GM12878 (cell line): Measurements from ENCODE around the gene CD2AP. TPM values are rescaled to one million over a fixed set of nuclear protein-coding genes. Genes with fewer than 3 reads are reported as not detected.

Experiments used
- CEBPB ChIP-seq, 2 experiments: fragments of 150-350 bp in 1 of 2; IDR thresholded peaks; 2 replicates each; pipeline ENCODE4 v1.6.1; 2012 to 2014; ENCODE audit warnings: low read depth in 2 of 2, low read length in 2 of 2, borderline replicate concordance in 1 of 2, inconsistent platforms in 1 of 2
- CREM ChIP-seq: IDR thresholded peaks from 2 replicates; pipeline ENCODE4 v1.6.1; 2014; ENCODE audit warnings: antibody characterized with exemption, low read depth
- FOXM1 ChIP-seq: IDR thresholded peaks from 2 replicates; pipeline ENCODE4 v1.6.1; 2012; ENCODE audit warnings: low read depth, mild to moderate bottlenecking, inconsistent platforms, low read length, moderate library complexity
- KAT2A ChIP-seq: conservative IDR thresholded peaks from 2 replicates; pipeline ENCODE4 v1.6.1; 2011; ENCODE audit warnings: low read depth, low read length; ENCODE audit not compliant: control insufficient read depth
- MYC ChIP-seq: IDR thresholded peaks from 2 replicates; pipeline ENCODE4 v1.6.1; 2011; ENCODE audit warnings: mild to moderate bottlenecking, low read length, moderate library complexity, inconsistent platforms; ENCODE audit not compliant: insufficient read depth, insufficient replicate concordance, insufficient read length, severe bottlenecking
- NFIC ChIP-seq: IDR thresholded peaks from 2 replicates; pipeline ENCODE4 v1.6.1; 2012; ENCODE audit warnings: low read depth, mild to moderate bottlenecking, inconsistent platforms, low read length, moderate library complexity
- NR2F1 ChIP-seq: fragments of 450-650 bp; conservative IDR thresholded peaks from 2 replicates; pipeline ENCODE4 v1.6.1; 2017; ENCODE audit warnings: mild to moderate bottlenecking
- RAD21 ChIP-seq: IDR thresholded peaks from 2 replicates; pipeline ENCODE4 v1.6.1; 2011; ENCODE audit warnings: mild to moderate bottlenecking, low read depth, low read length, moderate library complexity; ENCODE audit not compliant: insufficient read depth
- SP1 ChIP-seq: IDR thresholded peaks from one replicate; pipeline ENCODE4 v1.6.1; 2011; ENCODE audit warnings: low read depth, low read length
- YY1 ChIP-seq: IDR thresholded peaks from 2 replicates; pipeline ENCODE4 v1.6.1; 2011; ENCODE audit warnings: low read depth, mild to moderate bottlenecking, low read length
- polyA plus RNA-seq, 11 experiments: library from polyadenylated mRNA; depleted of rRNA in 4 of 11; unstranded in 6 of 11; stranded (reverse) in 5 of 11; fragments of >200 nt; fragmentation: Nextera tagmentation in 4 of 11; fragmentation: Illumina TruSeq in 1 of 11; extraction: Ambion mirVana in 4 of 11; extraction: Trizol in 1 of 11; gene quantifications; 1 replicate in 1 of 11; 2 replicates in 10 of 11; pipeline versions ENCODE4 v1.2.1 to v1.2.3, GENCODE V29; 2011 to 2016; ENCODE audit warnings: inconsistent platforms in 2 of 11, missing spikeins in 2 of 11, low read depth in 1 of 11
- total RNA-seq, 4 experiments: library from RNA; depleted of rRNA in 3 of 4; stranded (reverse); fragments of >200 nt in 3 of 4; fragmentation: Illumina TruSeq in 1 of 4; extraction: Trizol in 1 of 4; gene quantifications; 2 replicates each; pipeline versions ENCODE4 v1.2.1 to v1.2.3, GENCODE V29; 2013 to 2021
- TF ChIP-seq, protein P1 (sequence below): fragments of 450-650 bp; formaldehyde crosslinking; IDR thresholded peaks from 2 replicates; pipeline ENCODE4 v1.4.0; 2020; ENCODE audit warnings: mild to moderate bottlenecking, moderate library complexity
- TF ChIP-seq, protein P2 (sequence below): fragments of 450-650 bp; IDR thresholded peaks from 2 replicates; pipeline ENCODE4 v1.6.1; 2017; ENCODE audit warnings: antibody characterized with exemption, mild to moderate bottlenecking, moderate library complexity
- TF ChIP-seq, protein P3 (sequence below): fragments of 450-650 bp; IDR thresholded peaks from 2 replicates; pipeline ENCODE4 v1.6.1; 2017; ENCODE audit warnings: mild to moderate bottlenecking
- TF ChIP-seq, protein P4 (sequence below): fragments of 450-650 bp; IDR thresholded peaks from 2 replicates; pipeline ENCODE4 v1.6.1; 2016; ENCODE audit warnings: mild to moderate bottlenecking

Gene CD2AP
- total and polyA plus RNA-seq, 10 of the 15 experiments (the other 5 are each of a cell fraction or from before 2014, with no cell fraction given) = 5.4 to 46.6 (median 20.9) TPM

DNA sequence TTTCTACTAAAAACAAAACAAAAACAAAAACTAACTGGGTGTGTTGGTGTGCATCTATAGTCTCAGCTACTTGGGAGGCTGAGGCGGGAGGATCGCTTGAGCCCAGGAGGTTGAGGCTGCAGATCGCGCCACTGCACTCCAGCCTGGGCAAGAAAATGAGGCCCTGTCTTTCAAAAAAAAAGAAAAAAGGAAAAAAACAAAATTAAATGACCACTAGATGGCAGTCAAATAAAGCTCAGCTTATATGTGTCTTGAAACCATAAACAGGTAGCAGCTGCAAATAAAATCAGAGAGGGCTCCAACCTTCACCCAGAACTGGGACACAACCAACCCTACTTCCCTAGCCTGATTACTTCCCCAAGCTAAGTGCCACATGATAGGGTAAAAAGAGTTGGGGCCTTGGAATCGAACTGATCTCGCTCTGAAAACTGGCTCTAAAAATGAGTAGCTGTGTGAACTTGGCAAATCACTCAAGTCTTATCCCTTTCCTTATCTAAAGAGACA, 153.7 kb downstream of the CD2AP start (continued):
- TF ChIP-seq, protein P1, sequence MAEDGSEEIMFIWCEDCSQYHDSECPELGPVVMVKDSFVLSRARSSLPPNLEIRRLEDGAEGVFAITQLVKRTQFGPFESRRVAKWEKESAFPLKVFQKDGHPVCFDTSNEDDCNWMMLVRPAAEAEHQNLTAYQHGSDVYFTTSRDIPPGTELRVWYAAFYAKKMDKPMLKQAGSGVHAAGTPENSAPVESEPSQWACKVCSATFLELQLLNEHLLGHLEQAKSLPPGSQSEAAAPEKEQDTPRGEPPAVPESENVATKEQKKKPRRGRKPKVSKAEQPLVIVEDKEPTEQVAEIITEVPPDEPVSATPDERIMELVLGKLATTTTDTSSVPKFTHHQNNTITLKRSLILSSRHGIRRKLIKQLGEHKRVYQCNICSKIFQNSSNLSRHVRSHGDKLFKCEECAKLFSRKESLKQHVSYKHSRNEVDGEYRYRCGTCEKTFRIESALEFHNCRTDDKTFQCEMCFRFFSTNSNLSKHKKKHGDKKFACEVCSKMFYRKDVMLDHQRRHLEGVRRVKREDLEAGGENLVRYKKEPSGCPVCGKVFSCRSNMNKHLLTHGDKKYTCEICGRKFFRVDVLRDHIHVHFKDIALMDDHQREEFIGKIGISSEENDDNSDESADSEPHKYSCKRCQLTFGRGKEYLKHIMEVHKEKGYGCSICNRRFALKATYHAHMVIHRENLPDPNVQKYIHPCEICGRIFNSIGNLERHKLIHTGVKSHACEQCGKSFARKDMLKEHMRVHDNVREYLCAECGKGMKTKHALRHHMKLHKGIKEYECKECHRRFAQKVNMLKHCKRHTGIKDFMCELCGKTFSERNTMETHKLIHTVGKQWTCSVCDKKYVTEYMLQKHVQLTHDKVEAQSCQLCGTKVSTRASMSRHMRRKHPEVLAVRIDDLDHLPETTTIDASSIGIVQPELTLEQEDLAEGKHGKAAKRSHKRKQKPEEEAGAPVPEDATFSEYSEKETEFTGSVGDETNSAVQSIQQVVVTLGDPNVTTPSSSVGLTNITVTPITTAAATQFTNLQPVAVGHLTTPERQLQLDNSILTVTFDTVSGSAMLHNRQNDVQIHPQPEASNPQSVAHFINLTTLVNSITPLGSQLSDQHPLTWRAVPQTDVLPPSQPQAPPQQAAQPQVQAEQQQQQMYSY (CRISPR knock-in tag) = no peak
- TF ChIP-seq, protein P2, sequence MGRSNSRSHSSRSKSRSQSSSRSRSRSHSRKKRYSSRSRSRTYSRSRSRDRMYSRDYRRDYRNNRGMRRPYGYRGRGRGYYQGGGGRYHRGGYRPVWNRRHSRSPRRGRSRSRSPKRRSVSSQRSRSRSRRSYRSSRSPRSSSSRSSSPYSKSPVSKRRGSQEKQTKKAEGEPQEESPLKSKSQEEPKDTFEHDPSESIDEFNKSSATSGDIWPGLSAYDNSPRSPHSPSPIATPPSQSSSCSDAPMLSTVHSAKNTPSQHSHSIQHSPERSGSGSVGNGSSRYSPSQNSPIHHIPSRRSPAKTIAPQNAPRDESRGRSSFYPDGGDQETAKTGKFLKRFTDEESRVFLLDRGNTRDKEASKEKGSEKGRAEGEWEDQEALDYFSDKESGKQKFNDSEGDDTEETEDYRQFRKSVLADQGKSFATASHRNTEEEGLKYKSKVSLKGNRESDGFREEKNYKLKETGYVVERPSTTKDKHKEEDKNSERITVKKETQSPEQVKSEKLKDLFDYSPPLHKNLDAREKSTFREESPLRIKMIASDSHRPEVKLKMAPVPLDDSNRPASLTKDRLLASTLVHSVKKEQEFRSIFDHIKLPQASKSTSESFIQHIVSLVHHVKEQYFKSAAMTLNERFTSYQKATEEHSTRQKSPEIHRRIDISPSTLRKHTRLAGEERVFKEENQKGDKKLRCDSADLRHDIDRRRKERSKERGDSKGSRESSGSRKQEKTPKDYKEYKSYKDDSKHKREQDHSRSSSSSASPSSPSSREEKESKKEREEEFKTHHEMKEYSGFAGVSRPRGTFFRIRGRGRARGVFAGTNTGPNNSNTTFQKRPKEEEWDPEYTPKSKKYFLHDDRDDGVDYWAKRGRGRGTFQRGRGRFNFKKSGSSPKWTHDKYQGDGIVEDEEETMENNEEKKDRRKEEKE = no peak
- TF ChIP-seq RAD21 (peak; percentile 87), CEBPB (IDR thresholded peaks at IDR 0.05; ENCODE audit: borderline replicate concordance in 1 of 2, low read depth in 2 of 2, low read length in 2 of 2) (no peak), NFIC (no peak), FOXM1 (peak; percentile 26; the same call in 1 of the 2 replicates), YY1 (no peak), MYC (no peak), KAT2A (no peak), SP1 (no peak), NR2F1 (no peak), CREM (no peak)
- TF ChIP-seq, protein P3, sequence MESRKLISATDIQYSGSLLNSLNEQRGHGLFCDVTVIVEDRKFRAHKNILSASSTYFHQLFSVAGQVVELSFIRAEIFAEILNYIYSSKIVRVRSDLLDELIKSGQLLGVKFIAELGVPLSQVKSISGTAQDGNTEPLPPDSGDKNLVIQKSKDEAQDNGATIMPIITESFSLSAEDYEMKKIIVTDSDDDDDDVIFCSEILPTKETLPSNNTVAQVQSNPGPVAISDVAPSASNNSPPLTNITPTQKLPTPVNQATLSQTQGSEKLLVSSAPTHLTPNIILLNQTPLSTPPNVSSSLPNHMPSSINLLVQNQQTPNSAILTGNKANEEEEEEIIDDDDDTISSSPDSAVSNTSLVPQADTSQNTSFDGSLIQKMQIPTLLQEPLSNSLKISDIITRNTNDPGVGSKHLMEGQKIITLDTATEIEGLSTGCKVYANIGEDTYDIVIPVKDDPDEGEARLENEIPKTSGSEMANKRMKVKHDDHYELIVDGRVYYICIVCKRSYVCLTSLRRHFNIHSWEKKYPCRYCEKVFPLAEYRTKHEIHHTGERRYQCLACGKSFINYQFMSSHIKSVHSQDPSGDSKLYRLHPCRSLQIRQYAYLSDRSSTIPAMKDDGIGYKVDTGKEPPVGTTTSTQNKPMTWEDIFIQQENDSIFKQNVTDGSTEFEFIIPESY = no peak
- TF ChIP-seq, protein P4, sequence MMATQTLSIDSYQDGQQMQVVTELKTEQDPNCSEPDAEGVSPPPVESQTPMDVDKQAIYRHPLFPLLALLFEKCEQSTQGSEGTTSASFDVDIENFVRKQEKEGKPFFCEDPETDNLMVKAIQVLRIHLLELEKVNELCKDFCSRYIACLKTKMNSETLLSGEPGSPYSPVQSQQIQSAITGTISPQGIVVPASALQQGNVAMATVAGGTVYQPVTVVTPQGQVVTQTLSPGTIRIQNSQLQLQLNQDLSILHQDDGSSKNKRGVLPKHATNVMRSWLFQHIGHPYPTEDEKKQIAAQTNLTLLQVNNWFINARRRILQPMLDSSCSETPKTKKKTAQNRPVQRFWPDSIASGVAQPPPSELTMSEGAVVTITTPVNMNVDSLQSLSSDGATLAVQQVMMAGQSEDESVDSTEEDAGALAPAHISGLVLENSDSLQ = peak; percentile 61
